H9 (cell line): Measurements from ENCODE around the gene MTFP1. TPM values are rescaled to one million over a fixed set of nuclear protein-coding genes. Genes with fewer than 3 reads are reported as not detected.

Source experiments
- DNase-seq: peaks from one replicate; pipeline ENCODE4 v3.0.0-alpha.2; 2017
- H2AFZ ChIP-seq: one replicate; pipeline ENCODE4 v1.6.1; 2013; ENCODE audit warnings: mild to moderate bottlenecking, low read length, control low read depth, moderate library complexity
- H2AK5ac ChIP-seq: 2 replicates; pipeline ENCODE4 v1.6.1; 2013; ENCODE audit warnings: low read length, control low read depth, mixed read lengths; ENCODE audit not compliant: insufficient read length
- H2BK120ac ChIP-seq: one replicate; pipeline ENCODE4 v1.6.1; 2013; ENCODE audit warnings: low read depth, mild to moderate bottlenecking, low read length, control low read depth, inconsistent platforms; ENCODE audit not compliant: poor library complexity, severe bottlenecking
- H2BK12ac ChIP-seq: 2 replicates; pipeline ENCODE4 v1.6.1; 2013; ENCODE audit warnings: low read length, control low read depth, mixed read lengths, low read depth; ENCODE audit not compliant: insufficient read length
- H2BK15ac ChIP-seq: 2 replicates; pipeline ENCODE4 v1.6.1; 2013; ENCODE audit warnings: low read depth, low read length, control low read depth
- H2BK20ac ChIP-seq: one replicate; pipeline ENCODE4 v1.6.1; 2013; ENCODE audit warnings: low read depth, mild to moderate bottlenecking, low read length, control low read depth, inconsistent platforms; ENCODE audit not compliant: poor library complexity, severe bottlenecking
- H2BK5ac ChIP-seq: 2 replicates; pipeline ENCODE4 v1.6.1; 2013; ENCODE audit warnings: low read length, control low read depth, mixed read lengths; ENCODE audit not compliant: insufficient read length
- H3K14ac ChIP-seq: 2 replicates; pipeline ENCODE4 v1.6.1; 2013; ENCODE audit warnings: low read length, control low read depth; ENCODE audit not compliant: insufficient read depth
- H3K18ac ChIP-seq: 2 replicates; pipeline ENCODE4 v1.6.1; 2013; ENCODE audit warnings: low read depth, mild to moderate bottlenecking, mixed read lengths, low read length, control low read depth; ENCODE audit not compliant: insufficient read length
- H3K23ac ChIP-seq: 2 replicates; pipeline ENCODE4 v1.6.1; 2013; ENCODE audit warnings: low read length, control low read depth, mixed read lengths, low read depth; ENCODE audit not compliant: insufficient read length
- H3K23me2 ChIP-seq: 2 replicates; pipeline ENCODE4 v1.6.1; 2013; ENCODE audit warnings: low read depth, mild to moderate bottlenecking, mixed read lengths, low read length, control low read depth; ENCODE audit not compliant: insufficient read length, poor library complexity, severe bottlenecking
- H3K27ac ChIP-seq: 2 replicates; pipeline ENCODE4 v1.5.1; 2013; ENCODE audit warnings: low read length, control low read depth, mixed read lengths, low read depth; ENCODE audit not compliant: insufficient read length
- H3K27me3 ChIP-seq: 2 replicates; pipeline ENCODE4 v1.6.1; 2013; ENCODE audit warnings: low read length, control low read depth, inconsistent platforms; ENCODE audit not compliant: insufficient read depth
- H3K4ac ChIP-seq: 2 replicates; pipeline ENCODE4 v1.6.1; 2013; ENCODE audit warnings: low read depth, mild to moderate bottlenecking, control low read depth, inconsistent platforms, low read length, moderate library complexity
- H3K4me1 ChIP-seq: 2 replicates; pipeline ENCODE4 v1.6.1; 2013; ENCODE audit warnings: low read length, control low read depth, inconsistent platforms; ENCODE audit not compliant: insufficient read depth
- H3K4me2 ChIP-seq: 2 replicates; pipeline ENCODE4 v1.6.1; 2013; ENCODE audit warnings: low read length, control low read depth, mixed read lengths; ENCODE audit not compliant: insufficient read length, insufficient read depth
- H3K56ac ChIP-seq: 2 replicates; pipeline ENCODE4 v1.6.1; 2013; ENCODE audit warnings: low read depth, mild to moderate bottlenecking, mixed read lengths, low read length, control low read depth; ENCODE audit not compliant: insufficient read length
- H3K79me1 ChIP-seq: 2 replicates; pipeline ENCODE4 v1.6.1; 2013; ENCODE audit warnings: low read depth, mild to moderate bottlenecking, moderate library complexity, low read length, control low read depth, inconsistent platforms; ENCODE audit not compliant: insufficient read depth, poor library complexity, severe bottlenecking
- H3K79me2 ChIP-seq: 2 replicates; pipeline ENCODE4 v1.6.1; 2013; ENCODE audit warnings: low read length, control low read depth, inconsistent platforms; ENCODE audit not compliant: insufficient read depth
- H3K9ac ChIP-seq: 2 replicates; pipeline ENCODE4 v1.6.1; 2013; ENCODE audit warnings: low read length, control low read depth, mixed read lengths; ENCODE audit not compliant: insufficient read length; ENCODE audit errors: extremely low read depth
- H3K9me3 ChIP-seq: one replicate; pipeline ENCODE4 v1.6.1; 2013; ENCODE audit warnings: low read depth, low read length, inconsistent platforms; ENCODE audit not compliant: control insufficient read depth
- H3T11ph ChIP-seq: one replicate; pipeline ENCODE4 v1.6.1; 2013; ENCODE audit warnings: mild to moderate bottlenecking, low read length, control low read depth, inconsistent platforms
- H4K20me1 ChIP-seq: one replicate; pipeline ENCODE4 v1.6.1; 2013; ENCODE audit not compliant: control insufficient read depth, insufficient read length, insufficient read depth
- H4K5ac ChIP-seq: 2 replicates; pipeline ENCODE4 v1.6.1; 2013; ENCODE audit warnings: low read depth, mild to moderate bottlenecking, mixed read lengths, low read length, control low read depth; ENCODE audit not compliant: insufficient read length
- H4K8ac ChIP-seq: replicated peaks from 2 replicates; pipeline ENCODE4 v1.6.1; 2013; ENCODE audit warnings: low read length, control low read depth, mixed read lengths, low read depth; ENCODE audit not compliant: insufficient read length
- H4K91ac ChIP-seq: 2 replicates; pipeline ENCODE4 v1.6.1; 2013; ENCODE audit warnings: low read depth, mild to moderate bottlenecking, moderate library complexity, mixed read lengths, low read length, control low read depth; ENCODE audit not compliant: insufficient read length
- H3K27ac Mint-ChIP-seq, 3 experiments: 2 replicates in 2 of 3; 3 replicates in 1 of 3; pipeline ENCODE4 v1.8.0; 2020 to 2021; ENCODE audit warnings: mixed read lengths in 3 of 3, mild to moderate bottlenecking in 1 of 3, moderate library complexity in 1 of 3
- H3K27me3 Mint-ChIP-seq: 2 replicates; pipeline ENCODE4 v1.8.0; 2021; ENCODE audit warnings: low read depth, mild to moderate bottlenecking, moderate library complexity, mixed read lengths
- H3K36me3 Mint-ChIP-seq, 3 experiments: 2 replicates in 2 of 3; 3 replicates in 1 of 3; pipeline ENCODE4 v1.8.0; 2020 to 2021; ENCODE audit warnings: low read depth in 3 of 3, mixed read lengths in 3 of 3; ENCODE audit not compliant: insufficient read depth in 1 of 3
- H3K4me1 Mint-ChIP-seq, 2 experiments: 2 replicates each; pipeline ENCODE4 v1.8.0; 2020; ENCODE audit warnings: mixed read lengths in 2 of 2
- H3K4me3 Mint-ChIP-seq, 2 experiments: 2 replicates in 1 of 2; 3 replicates in 1 of 2; pipeline ENCODE4 v1.8.0; 2020 to 2021; ENCODE audit warnings: mild to moderate bottlenecking in 2 of 2, mixed read lengths in 2 of 2, moderate library complexity in 1 of 2
- H3K9me3 Mint-ChIP-seq, 2 experiments: 2 replicates in 1 of 2; 3 replicates in 1 of 2; pipeline ENCODE4 v1.8.0; 2020; ENCODE audit warnings: mild to moderate bottlenecking in 2 of 2, mixed read lengths in 2 of 2, moderate library complexity in 1 of 2
- WGBS: extraction: QIAGEN DNeasy Blood & Tissue Kit; methylation state at CpG from one replicate; pipeline ENCODE4 v1.1.7; 2013; ENCODE audit warnings: missing lambda C conversion rate, low lambda C conversion rate, mixed read lengths; ENCODE audit not compliant: insufficient read length; ENCODE audit errors: extremely low coverage; 5-methylcytosine and 5-hydroxymethylcytosine counted together
- total RNA-seq: library from RNA; stranded (reverse); gene quantifications from 2 replicates; pipeline ENCODE4 v1.2.1, GENCODE V29; 2021
- TF ChIP-seq, protein P1 (sequence below): fragments of 200-600 bp; sonication (generic); conservative IDR thresholded peaks from 3 replicates; pipeline ENCODE4 v1.8.0; 2021; ENCODE audit warnings: antibody characterized with exemption, mild to moderate bottlenecking

The MTFP1 gene
- total RNA-seq, 1 experiment from 2014 or later = 46.8 TPM

DNA sequence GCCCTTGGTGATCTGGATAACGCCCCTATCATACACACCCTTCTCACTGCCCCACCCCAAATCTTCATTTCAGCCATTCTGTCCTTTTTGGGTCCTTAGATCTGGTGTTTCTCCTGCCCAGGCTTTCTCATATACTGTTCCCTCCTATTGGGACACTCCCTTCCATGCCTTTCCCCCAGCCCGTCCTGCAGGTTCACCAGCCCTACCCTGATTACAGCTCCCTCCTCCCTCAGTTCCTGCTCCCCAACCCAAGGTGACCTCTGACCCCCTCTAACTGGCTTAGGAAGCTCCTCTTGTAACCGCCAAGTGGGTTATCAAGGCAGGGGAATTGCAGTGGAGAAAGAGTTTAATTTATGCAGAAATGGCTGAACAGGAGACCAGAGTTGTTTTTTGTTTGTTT is 13.0 kb downstream of the MTFP1 start:
- Histone ChIP-seq H2BK120ac (no peak overlapping the region), H3K9me3 (no peaks in the 10 kb centered on the region), H3T11ph (no peak overlapping the region), H3K4me1 (no peaks in the 10 kb centered on the region), H2BK20ac (no peak overlapping the region), H3K79me2 (no peaks in the 10 kb centered on the region), H2BK12ac (no peak overlapping the region), H3K4me2 (no peak overlapping the region), H3K9ac (no peak overlapping the region), H3K4ac (no peak overlapping the region), H4K5ac (no peak overlapping the region), H3K18ac (no peak overlapping the region), H4K8ac (no peak overlapping the region), H3K23me2 (no peaks in the 10 kb centered on the region), H4K20me1 (no peaks in the 10 kb centered on the region), H3K79me1 (no peaks in the 10 kb centered on the region), H3K23ac (no peak overlapping the region), H3K56ac (no peak overlapping the region), H4K91ac (no peak overlapping the region), H2BK15ac (no peak overlapping the region), H3K14ac (no peak overlapping the region), H2BK5ac (no peak overlapping the region), H2AK5ac (no peak overlapping the region), H3K27ac (no peak overlapping the region), H3K27me3 (no peaks in the 10 kb centered on the region), H2AFZ (no peak overlapping the region)
- no CpG with 5 or more reads among the region's 3 CpGs for WGBS
- no peaks in the 10 kb centered on the region; a peak in 1 of 5 replicates for H3K9me3 Mint-ChIP-seq
- H3K4me3 Mint-ChIP-seq = no peak overlapping the region
- no peak for DNase-seq
- TF ChIP-seq, protein P1, sequence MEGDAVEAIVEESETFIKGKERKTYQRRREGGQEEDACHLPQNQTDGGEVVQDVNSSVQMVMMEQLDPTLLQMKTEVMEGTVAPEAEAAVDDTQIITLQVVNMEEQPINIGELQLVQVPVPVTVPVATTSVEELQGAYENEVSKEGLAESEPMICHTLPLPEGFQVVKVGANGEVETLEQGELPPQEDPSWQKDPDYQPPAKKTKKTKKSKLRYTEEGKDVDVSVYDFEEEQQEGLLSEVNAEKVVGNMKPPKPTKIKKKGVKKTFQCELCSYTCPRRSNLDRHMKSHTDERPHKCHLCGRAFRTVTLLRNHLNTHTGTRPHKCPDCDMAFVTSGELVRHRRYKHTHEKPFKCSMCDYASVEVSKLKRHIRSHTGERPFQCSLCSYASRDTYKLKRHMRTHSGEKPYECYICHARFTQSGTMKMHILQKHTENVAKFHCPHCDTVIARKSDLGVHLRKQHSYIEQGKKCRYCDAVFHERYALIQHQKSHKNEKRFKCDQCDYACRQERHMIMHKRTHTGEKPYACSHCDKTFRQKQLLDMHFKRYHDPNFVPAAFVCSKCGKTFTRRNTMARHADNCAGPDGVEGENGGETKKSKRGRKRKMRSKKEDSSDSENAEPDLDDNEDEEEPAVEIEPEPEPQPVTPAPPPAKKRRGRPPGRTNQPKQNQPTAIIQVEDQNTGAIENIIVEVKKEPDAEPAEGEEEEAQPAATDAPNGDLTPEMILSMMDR = no peak
- peaks cover 0 to 3% (median 0%) of the 10 kb centered on the region in 3 experiments; a peak in 1 of 7 replicates for H3K36me3 Mint-ChIP-seq
- H3K4me1 Mint-ChIP-seq = peaks cover 7 to 12% of the 10 kb centered on the region in 2 experiments; a peak in 3 of 4 replicates
- H3K27ac Mint-ChIP-seq = no peak overlapping the region
- peaks cover 6% of the 10 kb centered on the region for H3K27me3 Mint-ChIP-seq
